Lower leg skin (tissue), 4 donors: ENCODE data around the gene ELL. TPM values are rescaled to one million over a fixed set of nuclear protein-coding genes. Genes with fewer than 3 reads are reported as not detected.
A peak's percentile ranks its signal among the peaks of the same experiment; 100 is the strongest.

ENCODE experiments used
- DNase-seq, 2 donors: peaks; one replicate each; pipeline ENCODE4 v3.0.0-alpha.2; 2019; ENCODE audit warnings: low spot score in 2 of 2
- H3K4me3 ChIP-seq: fragments of 200-600 bp; sonication (generic); 2 replicates; pipeline ENCODE4 v1.5.1; 2017; ENCODE audit warnings: mild to moderate bottlenecking, low read depth; ENCODE audit not compliant: poor library complexity, severe bottlenecking
- CTCF ChIP-seq, 3 donors: fragments of 450-650 bp; IDR thresholded peaks; one replicate each; pipeline ENCODE4 v1.5.1; 2016; ENCODE audit warnings: antibody characterized with exemption in 3 of 3, mild to moderate bottlenecking in 3 of 3, moderate library complexity in 2 of 3
- POLR2A ChIP-seq, 2 donors: fragments of 450-650 bp; IDR thresholded peaks; one replicate each; pipeline ENCODE4 v1.6.1; 2016 to 2017; ENCODE audit warnings: antibody characterized with exemption in 2 of 2, mild to moderate bottlenecking in 1 of 2, moderate library complexity in 1 of 2
- WGBS, 2 donors: methylation state at CpG; one replicate each; pipeline ENCODE4 v1.1.5; 2018; 5-methylcytosine and 5-hydroxymethylcytosine counted together
- intact Hi-C: fragments of 100-400 bp; cut with DNase I; formaldehyde crosslinking; loops from one replicate; pipeline ENCODE4 v1.15.0; 2023; ENCODE audit warnings: low total_unique reads
- total RNA-seq, 4 donors: library from RNA; depleted of rRNA; stranded (reverse); fragments of >200 nt; gene quantifications; one replicate each; pipeline ENCODE4 v1.1.0, GENCODE V29; 2016

The ELL gene
- total RNA-seq, 4 donors from 2014 or later = 21.5 to 37.9 (median 24.8) TPM

GRCh38 chr19:18401580-18402112 is 120.2 kb downstream of the ELL start:
- intact Hi-C loops = no loop called here
- DNase-seq = peak in 1 of 2 donors; percentile 74
- no peak overlapping the region for H3K4me3 ChIP-seq
- 35 to 46% methylated on average over 7 of the region's 7 CpGs for WGBS, 2 donors
- no peak for TF ChIP-seq POLR2A (IDR thresholded peaks at IDR 0.05)
- TF ChIP-seq CTCF (IDR thresholded peaks at IDR 0.05) = no peak

- no peak for DNase-seq
- TF ChIP-seq POLR2A (IDR thresholded peaks at IDR 0.05) = no peak
- TF ChIP-seq CTCF (IDR thresholded peaks at IDR 0.05) = no peak
- H3K4me3 ChIP-seq = no peak overlapping the region
- intact Hi-C loops = no loop called here
- WGBS, 2 donors = 25 to 26% methylated on average over 6 of the region's 6 CpGs
Measured at GRCh38 chr19:18399008-18399407, 122.9 kb downstream of the ELL start.

- TF ChIP-seq CTCF (IDR thresholded peaks at IDR 0.05) (no peak), POLR2A (IDR thresholded peaks at IDR 0.05) (no peak)
- H3K4me3 ChIP-seq = peak within 1 kb of the TSS; percentile 4
- intact Hi-C loops = no loop called here
- DNase-seq = no peak
- 16 to 20% methylated on average over 22 to 29 of the region's 33 CpGs for WGBS, 2 donors
Measured at GRCh38 chr19:18397242-18398202, 124.3 kb downstream of the ELL start, which contains the start of gene LRRC25. TSS of gene LRRC25 (minus strand) at chr19:18397622. CDS start at chr19:18396963, 659 bp downstream.

- DNase-seq = no peak
- WGBS, 2 donors = 61 to 76% methylated on average over 20 to 33 of the region's 37 CpGs
- intact Hi-C loops = no loop called here
- H3K4me3 ChIP-seq = peak overlapping the region; percentile 4
- TF ChIP-seq POLR2A (IDR thresholded peaks at IDR 0.05) (no peak), CTCF (IDR thresholded peaks at IDR 0.05) (no peak)
Measured at GRCh38 chr19:18396471-18397241, 125.2 kb downstream of the ELL start.

GRCh38 chr19:18393836-18394235 is 128.0 kb downstream of the ELL start:
- intact Hi-C loops = no loop called here
- no peak overlapping the region for H3K4me3 ChIP-seq
- TF ChIP-seq CTCF (IDR thresholded peaks at IDR 0.05) = no peak
- TF ChIP-seq POLR2A (IDR thresholded peaks at IDR 0.05) = no peak
- WGBS, 2 donors = 49 to 50% methylated on average over 7 of the region's 7 CpGs
- no peak for DNase-seq
